NB4 (cell line): ENCODE measurements around the gene MSL1.

Source experiments
- DNase-seq: peaks from one replicate; pipeline ENCODE4 v3.0.0; 2010; ENCODE audit warnings: low read depth
- H3K4me3 ChIP-seq: one replicate; pipeline ENCODE4 v1.5.1; 2011; ENCODE audit warnings: mild to moderate bottlenecking, low read depth, low read length, moderate library complexity
- CTCF ChIP-seq: IDR thresholded peaks from one replicate; pipeline ENCODE4 v1.5.1; 2012; ENCODE audit warnings: low read depth, low read length
- MAX ChIP-seq: IDR thresholded peaks from 2 replicates; pipeline ENCODE4 v1.6.1; 2011; ENCODE audit warnings: low read depth, low read length
- MYC ChIP-seq: IDR thresholded peaks from 2 replicates; pipeline ENCODE4 v1.6.1; 2011; ENCODE audit warnings: low read depth, low read length
- POLR2A ChIP-seq: IDR thresholded peaks from 2 replicates; pipeline ENCODE4 v1.6.1; 2011; ENCODE audit warnings: mild to moderate bottlenecking; ENCODE audit not compliant: insufficient read length; ENCODE audit errors: extremely low read depth

Gene MSL1

GRCh38 chr17:40123811-40124114 lies 2.0 kb downstream of the MSL1 start:
- H3K4me3 ChIP-seq: peak overlapping the region; percentile 98
- no peak for TF ChIP-seq CTCF
- no peak for TF ChIP-seq MYC
- DNase-seq: no peak

- DNase-seq: peak; percentile 60
- no peak for TF ChIP-seq MYC
- no peak for TF ChIP-seq POLR2A
- no peak for TF ChIP-seq MAX
- no peak for TF ChIP-seq CTCF
- H3K4me3 ChIP-seq: peak overlapping the region; percentile 98
Measured at GRCh38 chr17:40124279-40125141, 2.7 kb downstream of the MSL1 start.

- TF ChIP-seq MYC: no peak
- no peak for TF ChIP-seq CTCF
- no peak for TF ChIP-seq MAX
- no peak for DNase-seq
Measured at GRCh38 chr17:40129498-40129897, 7.7 kb downstream of the MSL1 start.

GRCh38 chr17:40130352-40131042 lies 8.7 kb downstream of the MSL1 start:
- no peak overlapping the region for H3K4me3 ChIP-seq
- DNase-seq: peak; percentile 82
- TF ChIP-seq MAX (no peak), MYC (no peak), CTCF (no peak), POLR2A (no peak)

More at GRCh38 chr17:40129498-40129897, 7.7 kb downstream of the MSL1 start:
- no peak overlapping the region for H3K4me3 ChIP-seq

GRCh38 chr17:40134184-40134583 lies 12.4 kb downstream of the MSL1 start:
- H3K4me3 ChIP-seq: no peak overlapping the region
- no peak for DNase-seq
- TF ChIP-seq MYC (no peak), MAX (no peak), CTCF (no peak), POLR2A (no peak)

- DNase-seq: no peak
- TF ChIP-seq MYC (no peak), CTCF (no peak), MAX (no peak), POLR2A (no peak)
- H3K4me3 ChIP-seq: no peak overlapping the region
Measured at GRCh38 chr17:40135817-40136216, 14.0 kb downstream of the MSL1 start.
